Neural progenitor cell (in vitro differentiated cells): ENCODE measurements around the gene NPTN. TPM values are rescaled to one million over a fixed set of nuclear protein-coding genes. Genes with fewer than 3 reads are reported as not detected.
"Not testable (repeated sequence)": the region's sequence is repeated elsewhere in the genome, so short reads cannot be mapped to it uniquely, and the experiment has no call there.

Experiments used
- DNase-seq: peaks from one replicate; pipeline ENCODE4 v3.0.0-alpha.2; 2016; ENCODE audit warnings: low spot score
- H2AFZ ChIP-seq: fragments of 200-600 bp; sonication (generic); replicated peaks from 2 replicates; pipeline ENCODE4 v1.6.1; 2016; ENCODE audit warnings: antibody characterized with exemption
- H3F3A ChIP-seq: fragments of 200-600 bp; sonication (generic); 2 replicates; pipeline ENCODE4 v1.6.1; 2016; ENCODE audit warnings: antibody characterized with exemption, low read depth
- H3K27ac ChIP-seq: fragments of 200-600 bp; sonication (generic); 2 replicates; pipeline ENCODE4 v1.5.1; 2016; ENCODE audit warnings: mild to moderate bottlenecking
- H3K27me3 ChIP-seq: fragments of 200-600 bp; sonication (generic); 2 replicates; pipeline ENCODE4 v1.6.1; 2016; ENCODE audit warnings: mild to moderate bottlenecking, moderate library complexity
- H3K36me3 ChIP-seq: fragments of 200-600 bp; sonication (generic); 2 replicates; pipeline ENCODE4 v1.5.1; 2016
- H3K4me1 ChIP-seq: fragments of 200-600 bp; sonication (generic); 2 replicates; pipeline ENCODE4 v1.6.1; 2016; ENCODE audit warnings: mixed run types
- H3K4me2 ChIP-seq: fragments of 200-600 bp; sonication (generic); 2 replicates; pipeline ENCODE4 v1.6.1; 2016
- H3K4me3 ChIP-seq: fragments of 200-600 bp; sonication (generic); 2 replicates; pipeline ENCODE4 v1.5.1; 2016
- H3K79me2 ChIP-seq: fragments of 200-600 bp; sonication (generic); 2 replicates; pipeline ENCODE4 v1.6.1; 2016; ENCODE audit warnings: low read depth
- H3K9ac ChIP-seq: fragments of 200-600 bp; sonication (generic); 2 replicates; pipeline ENCODE4 v1.6.1; 2016
- H3K9me3 ChIP-seq: fragments of 200-600 bp; sonication (generic); 2 replicates; pipeline ENCODE4 v1.5.1; 2016; ENCODE audit warnings: low read depth
- H4K20me1 ChIP-seq: fragments of 200-600 bp; sonication (generic); 2 replicates; pipeline ENCODE4 v1.6.1; 2016; ENCODE audit warnings: low read depth
- H3K27ac Mint-ChIP-seq: 3 replicates; pipeline ENCODE4 v1.8.0; 2021; ENCODE audit warnings: mixed read lengths
- H3K27me3 Mint-ChIP-seq: 2 replicates; pipeline ENCODE4 v1.8.0; 2022; ENCODE audit warnings: low read depth, mild to moderate bottlenecking, inconsistent platforms, moderate library complexity, mixed read lengths; ENCODE audit not compliant: insufficient read depth
- H3K36me3 Mint-ChIP-seq: 3 replicates; pipeline ENCODE4 v1.8.0; 2021; ENCODE audit warnings: mixed read lengths
- H3K4me1 Mint-ChIP-seq: 3 replicates; pipeline ENCODE4 v1.8.0; 2021; ENCODE audit warnings: mixed read lengths
- H3K4me3 Mint-ChIP-seq: 3 replicates; pipeline ENCODE4 v1.8.0; 2021; ENCODE audit warnings: mild to moderate bottlenecking, moderate library complexity, mixed read lengths
- H3K9me3 Mint-ChIP-seq: 3 replicates; pipeline ENCODE4 v1.8.0; 2020; ENCODE audit warnings: mixed read lengths
- EZH2 ChIP-seq: fragments of 200-600 bp; sonication (generic); IDR thresholded peaks from 2 replicates; pipeline ENCODE4 v1.6.1; 2017; ENCODE audit warnings: antibody characterized with exemption, mild to moderate bottlenecking, moderate library complexity
- EZH2phosphoT487 ChIP-seq: fragments of 200-600 bp; sonication (generic); IDR thresholded peaks from 2 replicates; pipeline ENCODE4 v1.6.1; 2017; ENCODE audit warnings: antibody characterized with exemption
- total RNA-seq: library from RNA; depleted of rRNA; stranded (reverse); fragments of >200 nt; gene quantifications from 2 replicates; pipeline ENCODE4 v1.2.3, GENCODE V29; 2015; ENCODE audit warnings: low replicate concordance
- TF ChIP-seq, protein P1 (sequence below): fragments of 200-600 bp; sonication (generic); IDR thresholded peaks from 2 replicates; pipeline ENCODE4 v1.5.1; 2017; ENCODE audit warnings: antibody characterized with exemption, mild to moderate bottlenecking

The NPTN gene
- total RNA-seq, 1 donor from 2014 or later = 110 TPM

DNA sequence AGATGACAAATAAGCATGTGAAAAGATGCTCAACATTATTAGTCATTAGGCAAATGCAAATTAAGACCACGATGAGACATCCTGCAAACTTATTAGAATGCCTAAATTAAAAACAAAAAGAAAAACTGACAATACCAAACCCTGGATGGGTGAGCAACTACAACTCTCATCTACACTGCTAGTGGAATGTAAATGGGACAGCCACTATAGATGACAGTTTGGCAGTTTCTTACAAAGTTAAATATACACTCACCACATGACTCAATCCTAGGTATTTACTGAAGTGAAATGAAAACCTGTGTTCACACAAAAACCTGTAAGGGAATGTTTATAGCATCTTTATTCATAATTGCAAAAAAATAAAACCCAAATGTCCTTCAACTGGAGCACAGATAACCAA lies 74.7 kb downstream of the NPTN start:
- Histone ChIP-seq H3K9me3 (no peaks in the 10 kb centered on the region), H3K4me2 (no peak overlapping the region), H4K20me1 (peaks cover 6% of the 10 kb centered on the region), H3K27ac (no peak overlapping the region), H3K9ac (no peak overlapping the region), H3K4me3 (no peak overlapping the region), H3F3A (no peaks in the 10 kb centered on the region), H3K27me3 (no peaks in the 10 kb centered on the region), H3K79me2 (no peaks in the 10 kb centered on the region), H3K4me1 (no peaks in the 10 kb centered on the region), H2AFZ (no peak overlapping the region), H3K36me3 (peaks cover 6% of the 10 kb centered on the region)
- Mint-ChIP-seq H3K36me3 (peaks cover 11% of the 10 kb centered on the region), H3K9me3 (no peaks in the 10 kb centered on the region), H3K4me1 (peaks cover 10% of the 10 kb centered on the region), H3K27ac (no peak overlapping the region), H3K27me3 (no peaks in the 10 kb centered on the region), H3K4me3 (no peak overlapping the region)
- no peak for DNase-seq
- no peak for TF ChIP-seq EZH2phosphoT487
- TF ChIP-seq, protein P1, sequence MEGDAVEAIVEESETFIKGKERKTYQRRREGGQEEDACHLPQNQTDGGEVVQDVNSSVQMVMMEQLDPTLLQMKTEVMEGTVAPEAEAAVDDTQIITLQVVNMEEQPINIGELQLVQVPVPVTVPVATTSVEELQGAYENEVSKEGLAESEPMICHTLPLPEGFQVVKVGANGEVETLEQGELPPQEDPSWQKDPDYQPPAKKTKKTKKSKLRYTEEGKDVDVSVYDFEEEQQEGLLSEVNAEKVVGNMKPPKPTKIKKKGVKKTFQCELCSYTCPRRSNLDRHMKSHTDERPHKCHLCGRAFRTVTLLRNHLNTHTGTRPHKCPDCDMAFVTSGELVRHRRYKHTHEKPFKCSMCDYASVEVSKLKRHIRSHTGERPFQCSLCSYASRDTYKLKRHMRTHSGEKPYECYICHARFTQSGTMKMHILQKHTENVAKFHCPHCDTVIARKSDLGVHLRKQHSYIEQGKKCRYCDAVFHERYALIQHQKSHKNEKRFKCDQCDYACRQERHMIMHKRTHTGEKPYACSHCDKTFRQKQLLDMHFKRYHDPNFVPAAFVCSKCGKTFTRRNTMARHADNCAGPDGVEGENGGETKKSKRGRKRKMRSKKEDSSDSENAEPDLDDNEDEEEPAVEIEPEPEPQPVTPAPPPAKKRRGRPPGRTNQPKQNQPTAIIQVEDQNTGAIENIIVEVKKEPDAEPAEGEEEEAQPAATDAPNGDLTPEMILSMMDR = no peak
- TF ChIP-seq EZH2 = no peak

- no peak for TF ChIP-seq EZH2phosphoT487
- TF ChIP-seq EZH2 = no peak
- TF ChIP-seq, protein P1 = no peak
- H3F3A ChIP-seq = no peaks in the 10 kb centered on the region
- H3K4me2 ChIP-seq = no peak overlapping the region
- no peaks in the 10 kb centered on the region for H3K27me3 ChIP-seq
- no peak overlapping the region for H3K27ac Mint-ChIP-seq
- H3K9ac ChIP-seq = no peak overlapping the region
- no peaks in the 10 kb centered on the region for H3K9me3 ChIP-seq
- H3K9me3 Mint-ChIP-seq = no peaks in the 10 kb centered on the region
- no peak overlapping the region for H3K4me3 Mint-ChIP-seq
- H3K27ac ChIP-seq = no peak overlapping the region
- H3K36me3 ChIP-seq = no peaks in the 10 kb centered on the region
- no peaks in the 10 kb centered on the region for H3K4me1 ChIP-seq
- H3K4me3 ChIP-seq = no peak overlapping the region
- H3K79me2 ChIP-seq = no peaks in the 10 kb centered on the region
- no peak for DNase-seq
- peaks cover 7% of the 10 kb centered on the region for H3K36me3 Mint-ChIP-seq
- H4K20me1 ChIP-seq = no peaks in the 10 kb centered on the region
- peaks cover 10% of the 10 kb centered on the region for H3K4me1 Mint-ChIP-seq
- no peaks in the 10 kb centered on the region for H3K27me3 Mint-ChIP-seq
- no peak overlapping the region for H2AFZ ChIP-seq
Observed at GRCh38 chr15:73555080-73555479, 78.1 kb downstream of the NPTN start.

DNA sequence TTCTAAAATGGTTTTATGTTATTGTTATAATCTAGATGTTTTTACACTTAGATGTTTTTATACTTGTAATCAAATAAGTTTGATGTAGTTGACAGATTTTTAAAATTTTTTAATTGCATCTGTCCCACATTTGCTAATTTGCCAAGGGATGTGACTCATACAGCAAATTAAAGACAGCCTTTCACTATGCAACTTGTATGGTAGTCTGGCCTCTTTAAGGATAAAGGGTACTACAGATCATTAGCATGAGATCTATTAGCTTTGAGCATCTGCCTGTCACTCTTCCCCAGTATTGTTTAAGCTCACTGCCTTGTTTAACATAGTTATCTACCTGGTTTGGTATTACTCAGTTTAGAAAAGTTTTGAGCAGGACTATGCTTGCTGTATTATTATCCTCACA lies 83.0 kb downstream of the NPTN start:
- no peaks in the 10 kb centered on the region for H3K36me3 Mint-ChIP-seq
- no peaks in the 10 kb centered on the region for H4K20me1 ChIP-seq

GRCh38 chr15:73548925-73549324 lies 84.3 kb downstream of the NPTN start:
- H3K9ac ChIP-seq, H4K20me1 ChIP-seq, H3K4me3 ChIP-seq, H3K27ac ChIP-seq, H3K9me3 Mint-ChIP-seq, H3K4me2 ChIP-seq, DNase-seq, H3K27ac Mint-ChIP-seq, H2AFZ ChIP-seq, H3F3A ChIP-seq, H3K27me3 Mint-ChIP-seq, H3K36me3 ChIP-seq, H3K27me3 ChIP-seq, H3K36me3 Mint-ChIP-seq, H3K4me1 ChIP-seq, H3K79me2 ChIP-seq, H3K4me3 Mint-ChIP-seq, H3K4me1 Mint-ChIP-seq, H3K9me3 ChIP-seq: not testable (repeated sequence)

More for the DNA sequence above, 83.0 kb downstream of the NPTN start:
- H3K27ac ChIP-seq = no peak overlapping the region
- no peak overlapping the region for H3K4me2 ChIP-seq
- H3K36me3 ChIP-seq = no peaks in the 10 kb centered on the region
- no peak overlapping the region for H3K4me3 Mint-ChIP-seq
- no peaks in the 10 kb centered on the region for H3F3A ChIP-seq
- H3K4me1 ChIP-seq = no peaks in the 10 kb centered on the region
- no peak for DNase-seq
- no peak overlapping the region for H3K27ac Mint-ChIP-seq
- no peak overlapping the region for H3K9ac ChIP-seq
- no peaks in the 10 kb centered on the region for H3K27me3 ChIP-seq
- no peak overlapping the region for H2AFZ ChIP-seq
- no peaks in the 10 kb centered on the region for H3K9me3 ChIP-seq
- TF ChIP-seq, protein P1 = no peak
- no peak for TF ChIP-seq EZH2phosphoT487
- TF ChIP-seq EZH2 = no peak
- no peaks in the 10 kb centered on the region for H3K4me1 Mint-ChIP-seq
- H3K27me3 Mint-ChIP-seq = no peaks in the 10 kb centered on the region
- H3K9me3 Mint-ChIP-seq = no peaks in the 10 kb centered on the region
- H3K4me3 ChIP-seq = no peak overlapping the region
- no peaks in the 10 kb centered on the region for H3K79me2 ChIP-seq
